GM19463 (cell line): Measurements from ENCODE around the gene RNF40.

Source experiments
- ATAC-seq: cut with Tn5 transposase; IDR thresholded peaks from one replicate; pipeline ENCODE4 v1.9.1; 2021; ENCODE audit warnings: mild to moderate bottlenecking, moderate library complexity; ENCODE audit not compliant: unreplicated experiment

Gene RNF40

DNA sequence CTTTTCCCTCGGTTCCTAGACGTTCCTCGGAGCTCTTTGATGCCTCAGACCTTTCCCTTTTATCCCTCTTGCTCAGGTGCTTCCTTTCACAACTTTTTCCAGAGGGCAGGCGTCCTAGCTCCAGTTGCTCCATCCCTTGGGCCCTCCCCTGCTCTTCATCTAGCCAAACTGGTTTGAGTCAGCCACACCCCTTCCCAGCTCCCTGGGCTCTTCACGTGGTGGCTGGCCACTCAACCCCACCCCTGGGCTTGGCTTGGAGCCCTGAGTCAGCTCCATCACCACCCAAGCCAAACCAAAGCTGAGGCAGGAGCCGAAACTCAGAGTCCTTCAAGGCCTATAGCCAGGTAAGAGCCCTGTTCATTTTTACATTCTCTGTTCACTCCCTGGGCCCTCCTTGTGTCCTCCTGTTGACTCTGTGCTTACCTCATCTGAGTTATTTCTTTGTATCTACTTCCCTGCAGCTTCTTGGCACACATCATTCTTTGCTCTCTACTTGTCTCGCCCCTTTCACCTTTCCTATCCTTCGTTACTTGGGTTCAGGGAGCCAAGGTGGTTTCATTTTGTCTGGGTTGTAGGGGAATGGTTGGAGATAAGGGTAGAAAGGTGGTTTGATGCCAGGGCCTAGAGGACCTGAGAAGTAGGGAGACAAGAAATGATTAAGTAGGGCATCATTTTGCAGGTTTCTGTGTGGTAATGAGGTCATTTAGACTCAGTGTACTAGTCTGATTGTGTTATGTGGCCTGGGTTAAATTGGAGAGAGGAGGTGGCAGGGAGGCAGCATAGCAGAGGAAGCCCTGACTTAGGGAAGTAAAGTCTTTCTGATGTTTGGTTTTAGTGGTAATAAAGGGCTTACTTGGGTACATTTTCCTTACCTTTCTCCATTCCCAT, 21.5 kb upstream of the RNF40 start:
- ATAC-seq: no peak

DNA sequence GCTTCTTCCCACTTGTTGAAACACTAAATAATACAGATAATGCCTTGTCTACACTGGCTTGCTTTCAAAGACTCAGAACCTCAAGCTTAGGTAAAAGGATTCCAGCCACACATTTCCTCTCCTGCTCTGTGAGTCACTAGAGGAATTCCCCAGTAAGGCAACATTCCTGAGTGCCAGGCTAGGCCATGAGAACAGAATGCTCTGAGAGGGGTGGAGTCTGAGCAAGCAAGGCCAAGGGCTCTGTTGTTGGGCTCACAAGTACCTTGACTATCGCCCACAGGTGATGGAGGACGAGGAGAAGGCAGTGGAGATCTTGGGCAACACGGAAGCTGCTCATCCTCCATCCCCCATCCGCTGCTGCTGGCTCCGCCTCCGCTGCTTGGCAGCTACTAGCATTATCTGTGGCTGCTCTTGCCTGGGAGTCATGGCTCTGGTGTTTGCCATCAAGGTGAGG, 20.6 kb upstream of the RNF40 start:
- no peak for ATAC-seq

DNA sequence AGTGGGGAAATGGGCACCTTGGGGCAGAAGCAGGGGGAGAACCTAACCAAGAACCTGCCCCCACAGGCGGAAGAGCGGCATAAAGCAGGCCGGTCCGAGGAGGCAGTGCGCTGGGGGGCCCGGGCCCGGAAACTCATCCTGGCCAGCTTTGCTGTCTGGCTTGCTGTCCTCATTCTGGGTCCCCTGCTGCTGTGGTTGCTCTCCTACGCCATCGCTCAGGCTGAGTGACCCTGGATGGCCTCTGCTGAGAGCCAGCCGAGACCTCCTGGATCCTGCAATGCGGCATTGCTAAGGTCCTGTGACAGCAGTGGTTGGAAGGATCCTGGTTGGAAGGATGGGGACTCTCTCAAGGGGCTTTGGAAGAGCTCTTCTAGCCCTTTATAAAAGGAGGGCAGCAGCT, 18.4 kb upstream of the RNF40 start:
- ATAC-seq: no peak

DNA sequence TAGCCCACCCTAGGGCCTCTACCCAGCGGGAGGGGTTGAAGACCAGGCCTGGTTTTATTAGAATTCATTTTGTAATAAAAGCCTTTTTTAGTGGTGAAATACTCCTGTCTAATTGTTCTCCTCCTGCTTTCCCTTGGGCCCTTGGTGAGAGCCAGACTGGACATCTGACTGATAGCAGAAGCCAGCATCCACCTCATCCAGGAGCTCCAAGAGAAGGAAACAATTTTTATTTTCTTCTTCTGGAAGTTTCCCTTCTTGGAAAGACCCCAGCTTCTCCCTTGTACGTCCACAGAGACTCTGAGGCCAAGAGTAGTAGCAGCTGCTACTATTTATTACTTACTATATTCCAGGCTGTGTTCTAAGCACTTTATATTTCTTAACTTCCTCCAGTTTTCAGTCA, 17.9 kb upstream of the RNF40 start:
- ATAC-seq: no peak

DNA sequence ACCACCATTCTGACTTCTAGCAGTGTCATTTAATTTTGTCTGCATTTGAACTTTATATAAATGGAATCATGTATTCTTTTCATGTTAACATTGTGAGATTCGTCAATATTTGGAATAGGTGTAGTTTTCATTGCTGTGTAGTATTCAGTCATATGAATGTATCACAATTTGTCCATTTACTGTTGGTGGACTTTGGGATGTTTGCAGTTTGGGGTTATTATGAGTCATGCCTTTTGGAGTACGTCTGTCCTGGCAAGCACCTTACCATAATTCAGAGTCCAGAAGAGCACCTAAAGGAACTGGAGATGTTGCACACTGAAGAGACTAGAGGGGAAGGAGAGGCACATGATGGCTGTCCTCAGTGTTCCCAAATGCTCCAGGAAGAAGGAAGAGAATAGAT, 17.0 kb upstream of the RNF40 start:
- ATAC-seq: no peak

DNA sequence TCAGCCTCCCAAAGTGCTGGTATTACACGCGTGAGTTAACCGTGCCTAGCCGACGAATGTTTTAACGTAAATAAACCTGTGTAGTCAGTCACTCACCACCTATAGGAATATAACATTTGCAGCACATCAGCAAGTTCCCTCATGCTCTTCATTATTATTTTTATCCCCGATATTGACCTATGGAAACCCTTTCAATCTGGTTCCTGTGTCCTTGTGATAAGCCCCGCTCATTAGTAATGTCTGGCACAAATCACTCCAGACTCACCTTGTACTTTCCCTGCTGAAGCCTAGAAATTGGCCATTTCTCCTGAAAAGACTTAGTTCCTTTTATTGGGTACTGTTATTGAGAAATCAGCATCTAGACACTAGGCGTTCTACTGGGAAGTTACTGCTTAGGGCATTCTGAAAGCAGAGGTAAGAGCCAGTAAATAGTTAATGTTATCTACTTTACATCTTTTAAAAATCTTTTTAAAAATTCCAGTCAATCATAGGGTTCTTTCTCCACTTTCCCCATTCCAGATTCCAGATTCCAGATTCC, 15.4 kb upstream of the RNF40 start:
- ATAC-seq: no peak

DNA sequence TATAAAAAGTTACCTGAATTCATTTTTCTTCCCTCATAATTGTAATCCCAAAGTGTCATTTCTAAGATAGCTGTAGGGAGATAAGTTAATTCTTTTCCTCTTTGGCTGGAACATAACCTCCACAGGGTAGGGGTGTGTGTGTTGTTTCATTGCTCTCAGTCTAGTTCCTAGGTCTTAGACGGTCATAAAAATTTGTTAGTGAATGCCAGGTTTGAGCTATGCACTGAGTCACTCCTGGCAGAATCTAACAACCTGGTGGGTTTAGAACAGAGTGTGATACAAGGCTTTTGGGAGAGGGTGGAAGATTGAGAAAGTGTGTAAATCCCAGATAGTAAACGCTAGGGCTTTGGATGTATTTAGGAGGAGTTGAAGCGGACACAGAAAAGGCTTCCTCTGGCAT, 14.8 kb upstream of the RNF40 start:
- no peak for ATAC-seq

DNA sequence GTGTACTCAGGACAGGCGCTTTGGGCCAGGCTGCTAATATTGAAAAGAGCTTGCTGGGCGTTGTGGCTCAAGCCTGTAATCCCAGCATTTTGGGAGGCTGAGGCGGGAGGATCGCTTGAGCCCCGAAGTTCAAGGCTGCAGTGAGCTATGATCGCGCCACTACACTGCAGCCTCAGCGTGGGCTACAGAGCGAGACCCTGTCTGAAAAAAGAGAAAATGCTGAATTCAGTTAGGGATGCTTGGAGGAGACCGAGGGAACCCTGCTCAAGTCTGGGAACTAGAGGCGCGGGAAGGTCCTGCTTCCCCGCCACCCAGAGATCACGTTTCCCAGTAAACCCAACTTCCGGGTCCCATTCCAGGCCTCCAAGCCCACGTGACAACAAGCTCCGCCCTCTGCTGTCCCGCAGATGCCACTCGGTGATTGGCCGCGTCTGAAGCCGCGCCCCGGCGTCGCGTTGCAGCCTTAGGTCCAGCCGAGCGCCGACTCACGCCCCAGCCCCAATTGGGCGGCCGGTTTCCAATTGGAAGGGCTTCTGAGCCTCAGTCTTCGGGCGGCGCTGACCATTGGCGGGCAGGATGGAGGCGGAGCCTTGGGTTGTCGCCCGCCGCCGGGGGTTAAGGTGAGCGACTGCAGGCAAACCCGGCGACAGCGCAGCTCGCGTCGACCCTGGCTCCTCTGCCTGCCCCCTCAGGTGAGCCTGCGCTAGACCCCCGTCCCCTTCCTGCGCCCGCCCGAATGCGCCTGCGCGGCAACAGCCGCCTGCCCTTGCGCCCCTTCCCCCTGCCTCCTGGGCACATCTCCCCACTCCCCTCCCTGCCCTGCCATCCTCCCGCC, 14.1 kb upstream of the RNF40 start, which contains the start of gene PHKG2:
Gene PHKG2, plus strand, starts transcription at position 627 of the 835 bp plus-strand sequence. CDS start 396 bp downstream, outside the sequence.
- peak; percentile 98 for ATAC-seq

DNA sequence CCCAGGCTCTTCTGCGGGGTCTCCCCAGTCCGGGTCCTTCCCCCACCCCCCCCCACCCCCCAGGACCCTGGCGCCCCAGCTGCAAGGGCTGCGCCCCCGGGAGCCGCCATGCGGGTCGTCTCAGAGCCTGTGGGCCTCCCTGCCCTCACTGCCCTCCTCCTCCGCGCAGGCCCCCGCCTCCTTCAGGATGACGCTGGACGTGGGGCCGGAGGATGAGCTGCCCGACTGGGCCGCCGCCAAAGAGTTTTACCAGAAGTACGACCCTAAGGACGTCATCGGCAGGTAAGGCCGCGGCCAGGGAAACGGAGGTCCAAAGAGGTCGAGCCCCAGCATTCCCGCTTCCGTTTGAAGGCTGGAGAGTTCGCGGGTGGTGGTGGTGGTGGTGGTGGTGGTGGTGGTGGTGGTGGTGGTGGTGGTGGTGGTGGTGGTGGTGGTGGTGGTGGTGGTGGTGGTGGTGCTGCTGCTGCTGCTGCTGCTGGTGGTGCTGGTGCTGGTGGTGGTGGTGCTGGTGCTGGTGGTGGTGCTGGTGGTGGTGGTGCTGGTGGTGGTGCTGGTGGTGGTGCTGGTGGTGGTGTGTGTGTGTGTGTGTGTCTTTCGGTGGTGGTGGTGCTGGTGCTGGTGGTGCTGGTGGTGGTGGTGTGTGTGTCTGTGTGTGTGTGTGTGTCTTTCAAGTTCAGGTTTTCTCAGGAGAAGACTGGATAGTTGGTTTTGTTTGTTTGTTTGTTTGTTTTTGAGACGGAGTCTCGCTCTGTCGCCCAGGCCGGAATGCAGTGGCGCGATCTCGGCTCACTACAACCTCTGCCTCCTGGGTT, 13.3 kb upstream of the RNF40 start:
- peak; percentile 7 for ATAC-seq

DNA sequence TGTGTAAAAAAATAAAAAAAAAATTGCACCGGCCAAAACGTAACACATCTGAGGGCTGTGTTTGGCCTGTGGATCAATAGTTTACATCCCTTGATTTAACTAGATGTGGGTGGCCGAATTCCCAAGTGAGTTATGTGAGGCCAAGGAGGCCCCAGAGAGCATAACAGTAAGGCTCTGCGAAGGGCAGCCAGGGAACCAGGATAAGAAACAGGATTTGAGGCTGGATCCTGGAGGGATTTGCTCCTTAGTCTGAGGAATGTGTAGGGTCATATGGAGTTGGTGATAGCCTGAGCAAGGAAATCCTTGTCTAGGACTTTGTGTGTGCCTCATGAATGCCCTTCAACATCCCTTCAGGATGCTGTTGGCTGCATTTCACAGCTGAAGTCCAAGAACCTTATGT, 11.9 kb upstream of the RNF40 start:
- ATAC-seq: no peak

DNA sequence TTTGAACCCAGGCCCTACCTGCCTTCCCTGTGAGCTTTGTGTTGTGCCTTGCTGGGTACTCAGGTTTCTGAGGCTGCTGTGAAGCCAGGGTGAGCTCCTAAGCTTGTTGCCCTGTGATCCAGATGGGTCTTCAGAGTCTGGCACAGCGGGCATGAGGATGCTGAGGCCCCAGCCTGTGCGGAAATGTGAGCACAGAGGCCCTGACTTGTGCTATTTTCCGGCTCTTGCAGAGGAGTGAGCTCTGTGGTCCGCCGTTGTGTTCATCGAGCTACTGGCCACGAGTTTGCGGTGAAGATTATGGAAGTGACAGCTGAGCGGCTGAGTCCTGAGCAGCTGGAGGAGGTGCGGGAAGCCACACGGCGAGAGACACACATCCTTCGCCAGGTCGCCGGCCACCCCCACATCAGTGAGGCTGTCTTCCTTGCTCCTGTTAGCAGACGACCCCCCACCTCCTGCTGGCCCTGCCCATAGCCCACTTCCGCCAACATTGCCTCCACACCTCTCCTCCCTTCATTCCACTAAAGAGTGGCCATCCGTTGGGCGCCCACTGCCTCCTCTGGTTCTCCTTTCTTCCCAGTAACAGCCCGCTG, 11.2 kb upstream of the RNF40 start:
- no peak for ATAC-seq

DNA sequence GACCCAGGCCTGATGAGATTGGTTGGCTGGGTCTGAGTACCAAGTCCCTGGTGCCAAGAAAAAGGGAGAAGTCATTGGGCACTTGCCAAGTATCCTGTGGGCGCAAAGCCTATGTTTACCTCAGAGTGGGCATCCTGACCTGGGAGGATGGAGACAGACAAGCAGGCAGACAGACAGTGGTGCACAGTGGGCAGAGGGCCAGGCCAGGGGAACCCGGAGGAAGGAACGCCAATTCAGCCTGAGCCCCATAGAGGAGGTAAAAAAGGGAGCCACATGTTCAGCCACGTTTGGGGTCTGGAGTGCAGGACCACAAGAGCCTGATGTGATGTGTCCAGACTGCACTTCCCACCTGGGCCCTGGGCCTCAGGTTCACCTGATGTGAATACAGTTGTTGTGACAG, 8.5 kb upstream of the RNF40 start:
- ATAC-seq: no peak

DNA sequence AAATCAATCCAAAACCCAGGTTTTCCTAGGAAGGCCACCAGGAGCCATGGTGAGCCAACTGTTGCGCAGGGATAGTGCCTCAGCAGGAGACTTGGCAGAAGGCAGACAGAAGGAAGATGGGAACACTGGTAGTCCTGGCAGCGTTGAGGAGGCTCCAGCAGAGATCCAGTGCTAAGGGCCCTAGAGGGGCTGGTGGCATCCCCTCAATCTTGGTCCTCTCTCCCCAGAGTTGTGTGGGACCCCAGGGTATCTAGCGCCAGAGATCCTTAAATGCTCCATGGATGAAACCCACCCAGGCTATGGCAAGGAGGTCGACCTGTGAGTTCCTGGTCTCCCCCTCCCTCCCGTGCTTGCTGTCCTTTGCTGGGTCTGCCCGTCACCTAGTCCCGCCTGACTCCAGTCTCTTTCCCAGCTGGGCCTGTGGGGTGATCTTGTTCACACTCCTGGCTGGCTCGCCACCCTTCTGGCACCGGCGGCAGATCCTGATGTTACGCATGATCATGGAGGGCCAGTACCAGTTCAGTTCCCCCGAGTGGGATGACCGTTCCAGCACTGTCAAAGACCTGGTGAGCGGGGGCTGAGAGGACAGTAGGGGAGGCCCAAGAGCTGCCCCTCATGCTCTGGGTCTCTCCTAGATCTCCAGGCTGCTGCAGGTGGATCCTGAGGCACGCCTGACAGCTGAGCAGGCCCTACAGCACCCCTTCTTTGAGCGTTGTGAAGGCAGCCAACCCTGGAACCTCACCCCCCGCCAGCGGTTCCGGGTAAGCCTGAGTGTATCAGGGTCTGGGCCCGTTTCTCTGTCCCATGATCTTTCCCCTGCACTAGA, 6.0 kb upstream of the RNF40 start:
- no peak for ATAC-seq

DNA sequence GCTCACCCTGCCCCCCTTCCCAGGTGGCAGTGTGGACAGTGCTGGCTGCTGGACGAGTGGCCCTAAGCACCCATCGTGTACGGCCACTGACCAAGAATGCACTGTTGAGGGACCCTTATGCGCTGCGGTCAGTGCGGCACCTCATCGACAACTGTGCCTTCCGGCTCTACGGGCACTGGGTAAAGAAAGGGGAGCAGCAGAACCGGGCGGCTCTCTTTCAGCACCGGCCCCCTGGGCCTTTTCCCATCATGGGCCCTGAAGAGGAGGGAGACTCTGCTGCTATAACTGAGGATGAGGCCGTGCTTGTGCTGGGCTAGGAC, 5.4 kb upstream of the RNF40 start:
- ATAC-seq: no peak

DNA sequence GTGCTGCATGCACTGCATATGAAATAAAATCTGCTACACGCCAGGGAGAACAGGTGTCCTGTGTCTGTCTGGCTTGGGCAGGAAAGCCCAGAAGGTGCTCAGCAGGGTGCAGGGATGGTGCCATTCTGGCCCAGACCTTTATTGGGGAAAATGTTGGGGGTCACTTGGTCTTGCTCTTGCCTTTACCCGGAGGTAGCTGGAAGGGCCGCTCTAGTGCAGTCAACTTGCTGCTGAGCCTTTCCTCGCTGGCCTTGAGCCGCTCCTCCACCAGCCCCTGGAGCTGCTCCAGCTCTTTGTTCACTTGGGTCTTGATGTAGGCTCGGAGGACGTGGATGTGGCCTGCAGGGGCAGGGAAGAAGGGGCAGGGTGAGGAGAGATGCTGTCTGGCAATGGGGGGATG, 4.8 kb upstream of the RNF40 start:
- no peak for ATAC-seq

DNA sequence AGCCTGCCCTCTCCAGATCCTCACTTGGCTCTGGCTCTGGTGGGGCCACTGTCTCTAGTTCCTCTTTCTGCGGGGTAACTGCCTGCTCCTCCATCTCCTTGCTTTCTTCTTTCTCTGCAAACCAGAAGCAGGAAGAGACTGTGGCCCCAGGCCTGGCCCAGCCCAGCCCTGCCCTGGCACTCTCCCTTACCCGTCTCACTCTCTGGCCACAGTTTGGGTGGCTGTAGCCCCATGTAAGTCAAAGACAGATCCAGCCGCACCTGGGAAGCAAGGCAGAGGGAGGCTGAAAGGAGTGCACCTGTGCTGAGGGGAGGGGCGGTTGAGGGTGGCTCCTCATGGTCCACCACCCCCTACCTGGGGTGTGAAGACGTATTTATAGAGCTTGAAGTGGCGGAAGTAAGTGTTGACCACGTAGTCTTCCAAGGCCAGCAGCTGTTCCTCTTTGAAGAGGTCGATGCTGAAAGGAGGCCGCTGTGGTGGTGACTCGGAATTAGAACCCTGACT, 3.1 kb upstream of the RNF40 start:
- no peak for ATAC-seq

DNA sequence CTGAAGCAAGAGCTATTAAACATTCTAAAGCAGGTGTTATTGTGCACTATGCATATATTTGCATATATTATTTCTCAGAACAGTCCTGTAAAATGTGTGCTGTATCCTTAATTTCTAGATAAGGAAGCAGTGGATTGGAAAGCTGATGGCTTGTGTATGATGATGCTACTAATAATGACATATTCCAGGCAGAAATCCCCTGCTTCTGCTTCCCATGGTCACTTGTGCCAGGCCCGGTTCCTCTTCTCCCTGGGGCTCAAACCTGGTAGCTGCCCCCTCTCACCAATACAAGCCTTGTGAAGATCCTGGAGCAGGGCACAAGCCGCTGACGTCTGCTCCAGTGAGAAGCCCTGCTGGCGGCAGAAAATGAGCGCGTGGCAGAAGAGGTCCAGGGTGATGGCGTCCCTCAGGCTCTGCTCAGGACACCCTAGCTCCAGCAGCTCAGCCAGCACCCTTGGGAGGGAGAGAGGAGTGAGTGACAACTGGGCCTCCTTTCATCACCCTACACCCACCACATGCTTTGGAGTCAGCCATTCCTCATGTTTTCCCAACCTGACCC, 2.0 kb upstream of the RNF40 start:
- ATAC-seq: no peak

DNA sequence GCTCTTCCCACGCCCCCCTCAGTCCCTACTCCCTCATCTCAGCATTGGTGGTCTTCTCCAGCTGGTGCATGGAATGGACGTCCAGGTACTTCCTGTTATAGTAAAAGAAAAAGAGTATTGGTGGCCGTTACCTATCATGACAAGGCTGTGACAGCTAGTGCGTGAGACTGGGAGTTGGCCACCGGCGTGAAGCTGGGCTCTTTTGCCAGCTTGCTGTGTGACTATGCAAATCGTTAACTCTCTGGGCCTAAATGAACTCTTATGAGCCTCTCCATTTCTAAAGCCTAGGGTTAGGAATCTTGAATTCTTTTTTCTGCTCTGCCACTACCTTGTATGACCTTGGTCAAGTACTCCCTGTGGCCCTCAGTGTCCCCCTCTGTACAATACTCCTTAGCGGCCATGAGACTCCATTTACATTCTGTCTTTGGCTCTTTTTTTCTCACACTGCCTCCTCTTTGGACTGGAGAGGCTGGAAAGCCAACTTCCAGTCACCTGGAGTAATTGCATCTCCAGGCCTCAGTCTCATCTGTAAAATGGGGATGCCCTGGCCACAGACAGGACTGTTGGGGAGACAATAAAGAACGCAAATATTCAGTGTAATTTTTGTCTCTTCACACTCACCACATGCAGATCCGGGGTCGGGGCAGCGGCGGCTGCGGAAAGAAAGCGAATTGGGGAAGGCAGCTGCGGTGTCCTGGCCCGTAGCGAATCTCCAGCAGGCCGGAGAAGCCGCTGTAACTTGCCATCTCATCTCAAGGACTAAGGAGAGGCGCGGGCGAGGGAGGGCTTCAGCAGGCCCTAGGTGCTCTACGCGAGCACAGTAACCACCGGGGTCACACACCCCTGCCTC, 1.3 kb upstream of the RNF40 start:
- no peak for ATAC-seq
